Upper lobe of right lung (tissue), 1 donor: ENCODE measurements around the gene VTA1. TPM values are rescaled to one million over a fixed set of nuclear protein-coding genes. Genes with fewer than 3 reads are reported as not detected.
"Not testable (repeated sequence)": the region's sequence is repeated elsewhere in the genome, so short reads cannot be mapped to it uniquely, and the experiment has no call there.

Experiments used
- ATAC-seq: fragments of 200-7000 bp; cut with Tn5 transposase; one replicate; pipeline ENCODE4 v1.9.1; 2020; ENCODE audit warnings: mild to moderate bottlenecking, moderate library complexity
- DNase-seq: peaks from one replicate; pipeline ENCODE4 v3.0.0-alpha.2; 2020
- H3K27ac ChIP-seq: fragments of 200-600 bp; one replicate; pipeline ENCODE4 v1.8.0; 2022
- H3K27me3 ChIP-seq: fragments of 200-600 bp; one replicate; pipeline ENCODE4 v1.8.0; 2022; ENCODE audit warnings: mild to moderate bottlenecking
- H3K36me3 ChIP-seq: fragments of 200-600 bp; one replicate; pipeline ENCODE4 v1.8.0; 2022
- H3K4me1 ChIP-seq: fragments of 200-600 bp; one replicate; pipeline ENCODE4 v1.8.0; 2022
- H3K4me3 ChIP-seq: fragments of 200-600 bp; one replicate; pipeline ENCODE4 v1.8.0; 2022; ENCODE audit warnings: mild to moderate bottlenecking
- H3K9me3 ChIP-seq: fragments of 200-600 bp; one replicate; pipeline ENCODE4 v1.8.0; 2022
- CTCF ChIP-seq: fragments of 200-600 bp; IDR thresholded peaks from one replicate; pipeline ENCODE4 v1.8.0; 2022; ENCODE audit warnings: antibody characterized with exemption
- intact Hi-C: fragments of 100-400 bp; cut with DNase I; formaldehyde crosslinking; loops from one replicate; pipeline ENCODE4 v1.11.0; 2022
- total RNA-seq: library from RNA; stranded (reverse); fragmentation: NEBNext Ultra II Directional; extraction: Animal tissue kit (Norgen Biotek cat#: 25700); gene quantifications from one replicate; pipeline ENCODE4 v1.2.1, GENCODE V29; 2021
- donor health status: DM: no; HTN: yes; CAD: no; lungs with severe emphysema.

Gene VTA1
- total RNA-seq, 1 donor from 2014 or later: 31.8 TPM

GRCh38 chr6:142152746-142153145 is 5.7 kb downstream of the VTA1 start:
- DNase-seq: no peak

GRCh38 chr6:142153196-142153595 is 6.1 kb downstream of the VTA1 start:
- peaks cover 12% of the 10 kb centered on the region for H3K4me1 ChIP-seq
- H3K9me3 ChIP-seq: no peaks in the 10 kb centered on the region
- no peaks in the 10 kb centered on the region for H3K27me3 ChIP-seq
- no peak for ATAC-seq
- H3K36me3 ChIP-seq: no peaks in the 10 kb centered on the region
- no peak for TF ChIP-seq CTCF
- no peak overlapping the region for H3K4me3 ChIP-seq
- DNase-seq: no peak
- intact Hi-C loops: no loop called here
- H3K27ac ChIP-seq: no peak overlapping the region

More at GRCh38 chr6:142152746-142153145, 5.7 kb downstream of the VTA1 start:
- no peak overlapping the region for H3K4me3 ChIP-seq
- no peak overlapping the region for H3K27ac ChIP-seq
- peaks cover 16% of the 10 kb centered on the region for H3K4me1 ChIP-seq
- no peaks in the 10 kb centered on the region for H3K36me3 ChIP-seq
- intact Hi-C loops: no loop called here
- H3K27me3 ChIP-seq: no peaks in the 10 kb centered on the region
- no peaks in the 10 kb centered on the region for H3K9me3 ChIP-seq
- no peak for TF ChIP-seq CTCF
- no peak for ATAC-seq

GRCh38 chr6:142154336-142154735 is 7.3 kb downstream of the VTA1 start:
- H3K4me1 ChIP-seq: peaks cover 6% of the 10 kb centered on the region
- intact Hi-C loops: no loop called here
- no peaks in the 10 kb centered on the region for H3K9me3 ChIP-seq
- H3K27me3 ChIP-seq: no peaks in the 10 kb centered on the region
- H3K36me3 ChIP-seq: no peaks in the 10 kb centered on the region
- no peak for DNase-seq
- TF ChIP-seq CTCF: no peak
- no peak overlapping the region for H3K27ac ChIP-seq
- no peak overlapping the region for H3K4me3 ChIP-seq
- ATAC-seq: no peak

GRCh38 chr6:142155091-142155490 is 8.0 kb downstream of the VTA1 start:
- Histone ChIP-seq H3K9me3 (no peaks in the 10 kb centered on the region), H3K4me1 (peaks cover 6% of the 10 kb centered on the region), H3K36me3 (no peaks in the 10 kb centered on the region), H3K27ac (no peak overlapping the region), H3K4me3 (no peak overlapping the region), H3K27me3 (no peaks in the 10 kb centered on the region)
- DNase-seq (no peak), ATAC-seq (no peak)
- no peak for TF ChIP-seq CTCF
- intact Hi-C loops: no loop called here

- DNase-seq (no peak), ATAC-seq (peak; percentile 45)
- Histone ChIP-seq H3K4me3 (no peak overlapping the region), H3K36me3 (no peaks in the 10 kb centered on the region), H3K27me3 (no peaks in the 10 kb centered on the region), H3K9me3 (no peaks in the 10 kb centered on the region), H3K4me1 (peaks cover 6% of the 10 kb centered on the region), H3K27ac (no peak overlapping the region)
- peak; percentile 50 for TF ChIP-seq CTCF
- intact Hi-C loops: no loop called here
Observed at GRCh38 chr6:142155895-142156757, 9.1 kb downstream of the VTA1 start.

- not testable (repeated sequence) for DNase-seq, ATAC-seq
Observed at GRCh38 chr6:142156758-142157068, 9.7 kb downstream of the VTA1 start.

More at GRCh38 chr6:142156758-142157068, 9.7 kb downstream of the VTA1 start:
- H3K27ac ChIP-seq, intact Hi-C loops, H3K4me3 ChIP-seq, H3K9me3 ChIP-seq, H3K36me3 ChIP-seq, H3K4me1 ChIP-seq, H3K27me3 ChIP-seq: not testable (repeated sequence)
